Calu3 (cell line): ENCODE data around the gene KCNK4. TPM values are rescaled to one million over a fixed set of nuclear protein-coding genes. Genes with fewer than 3 reads are reported as not detected.

Experiments used
- BruUV-seq: library from RNA; stranded (reverse); fragments of 400-500 nt; replicated peaks from 2 replicates; lab custom pipeline; 2021; lab: Mats Ljungman, UMichigan
- CTCF ChIA-PET: fragments of 300-600 bp; sonication (Branson Sonifier 250); formaldehyde crosslinking; loops from one replicate; lab custom pipeline; 2022; ENCODE audit warnings: antibody characterized with exemption; lab: Charles Lee
- DNase-seq: peaks from one replicate; pipeline ENCODE4 v3.0.0; 2022
- H3K27ac Mint-ChIP-seq: one replicate; pipeline ENCODE4 v1.8.0; 2022; ENCODE audit warnings: mixed read lengths; ENCODE audit not compliant: unreplicated experiment
- H3K27me3 Mint-ChIP-seq: one replicate; pipeline ENCODE4 v1.8.0; 2022; ENCODE audit warnings: mixed read lengths; ENCODE audit not compliant: unreplicated experiment
- H3K36me3 Mint-ChIP-seq: one replicate; pipeline ENCODE4 v1.8.0; 2022; ENCODE audit warnings: mild to moderate bottlenecking, moderate library complexity, mixed read lengths; ENCODE audit not compliant: insufficient read depth, unreplicated experiment
- H3K4me1 Mint-ChIP-seq: one replicate; pipeline ENCODE4 v1.8.0; 2022; ENCODE audit warnings: mild to moderate bottlenecking, low read depth, mixed read lengths; ENCODE audit not compliant: unreplicated experiment
- H3K4me3 Mint-ChIP-seq: one replicate; pipeline ENCODE4 v1.8.0; 2022; ENCODE audit warnings: mild to moderate bottlenecking, low read depth, moderate library complexity, mixed read lengths; ENCODE audit not compliant: unreplicated experiment
- H3K9me3 Mint-ChIP-seq: one replicate; pipeline ENCODE4 v1.8.0; 2022; ENCODE audit warnings: low read depth, mixed read lengths; ENCODE audit not compliant: unreplicated experiment
- CTCF ChIP-seq: fragments of 200-600 bp; IDR thresholded peaks from one replicate; pipeline ENCODE4 v1.8.0; 2022; ENCODE audit warnings: antibody characterized with exemption; ENCODE audit not compliant: unreplicated experiment
- intact Hi-C: fragments of 100-400 bp; cut with micrococcal nuclease; formaldehyde crosslinking; loops from one replicate; pipeline ENCODE4 v1.10.0; 2022; ENCODE audit not compliant: unreplicated experiment
- total RNA-seq: library from RNA; stranded (reverse); gene quantifications from 2 replicates; pipeline ENCODE4 v1.2.3, GENCODE V29; 2022

Gene KCNK4
- total RNA-seq, 1 experiment from 2014 or later, result not detected

- CTCF ChIA-PET, result no interaction called here
- intact Hi-C loops, result no loop called here
- BruUV-seq, result no TSS peak
- TF ChIP-seq CTCF, result no peak
- Mint-ChIP-seq H3K9me3 (no peaks in the 10 kb centered on the region), H3K4me3 (no peak overlapping the region), H3K4me1 (peaks cover 18% of the 10 kb centered on the region), H3K27ac (no peak overlapping the region), H3K27me3 (no peaks in the 10 kb centered on the region), H3K36me3 (peaks cover 59% of the 10 kb centered on the region)
- DNase-seq, result no peak
Measured at GRCh38 chr11:64266339-64266738, 24.8 kb upstream of the KCNK4 start.

GRCh38 chr11:64267207-64267945, 23.7 kb upstream of the KCNK4 start:
- CTCF ChIA-PET, result interaction anchor here (0.7 kb wide), 1 partner anchor 17 kb away, joined by 8 read pairs; no protein-coding TSS in a partner anchor
- H3K9me3 Mint-ChIP-seq, result no peaks in the 10 kb centered on the region
- H3K27ac Mint-ChIP-seq, result no peak overlapping the region
- H3K36me3 Mint-ChIP-seq, result peaks cover 61% of the 10 kb centered on the region
- no peak overlapping the region for H3K4me3 Mint-ChIP-seq
- no TSS peak for BruUV-seq
- TF ChIP-seq CTCF, result no peak
- peaks cover 18% of the 10 kb centered on the region for H3K4me1 Mint-ChIP-seq
- DNase-seq, result no peak
- no peaks in the 10 kb centered on the region for H3K27me3 Mint-ChIP-seq
- intact Hi-C loops, result no loop called here

- Mint-ChIP-seq H3K27ac (peak overlapping the region; percentile 97), H3K4me3 (peak overlapping the region; percentile 94), H3K36me3 (peaks cover 58% of the 10 kb centered on the region), H3K9me3 (no peaks in the 10 kb centered on the region), H3K27me3 (no peaks in the 10 kb centered on the region), H3K4me1 (peaks cover 18% of the 10 kb centered on the region)
- no TSS peak for BruUV-seq
- CTCF ChIA-PET, result interaction anchor here (0.5 to 1.4 kb wide), 6 partner anchors 8 to 87 kb away, joined by 3 to 8 read pairs (median 4); partner anchors contain the start of gene FKBP2
- intact Hi-C loops, result no loop called here
- DNase-seq, result no peak
- TF ChIP-seq CTCF, result no peak
Measured at GRCh38 chr11:64268025-64268892, 22.8 kb upstream of the KCNK4 start.

GRCh38 chr11:64268893-64269539, 22.1 kb upstream of the KCNK4 start:
- intact Hi-C loops, result no loop called here
- TF ChIP-seq CTCF, result no peak
- Mint-ChIP-seq H3K36me3 (peaks cover 60% of the 10 kb centered on the region), H3K27me3 (no peaks in the 10 kb centered on the region), H3K9me3 (no peaks in the 10 kb centered on the region), H3K4me1 (peaks cover 18% of the 10 kb centered on the region), H3K27ac (peak overlapping the region; percentile 97), H3K4me3 (peak overlapping the region; percentile 94)
- CTCF ChIA-PET, result interaction anchor here (0.5 to 1.4 kb wide), 6 partner anchors 9 to 86 kb away, joined by 3 to 7 read pairs (median 4); partner anchors contain the start of genes ESRRA and FKBP2
- no TSS peak for BruUV-seq
- peak; percentile 56 for DNase-seq
